ENCODE data around the gene SFXN3. TPM values are rescaled to one million over a fixed set of nuclear protein-coding genes. Genes with fewer than 3 reads are reported as not detected.
A peak's percentile ranks its signal among the peaks of the same experiment; 100 is the strongest.

Gene SFXN3
- total and polyA plus RNA-seq, 5 donors: 18.0 to 28.1 (median 23.6) TPM

- H3K27ac ChIP-seq (ENCODE audit: low read length): no peak overlapping the region
- H3K27me3 ChIP-seq (ENCODE audit: control insufficient read depth, insufficient read depth): no peaks in the 10 kb centered on the region
- H3K4me1 ChIP-seq (ENCODE audit: control insufficient read depth, insufficient read depth, low read length): no peaks in the 10 kb centered on the region
- H3K4me3 ChIP-seq (ENCODE audit: low read length): no peak overlapping the region
- ATAC-seq (peak in 1 of 2 donors; percentile 49), DNase-seq (no peak)
- no peaks in the 10 kb centered on the region for H3K9me3 ChIP-seq (ENCODE audit: control insufficient read depth, low read length)
- 70% methylated on average over 11 of the region's 11 CpGs for WGBS
- intact Hi-C loops (cut with DNase I): no loop called here
Measured at GRCh38 chr10:101089520-101090299, 58.7 kb downstream of the SFXN3 start.

GRCh38 chr10:101090597-101090996, 59.6 kb downstream of the SFXN3 start:
- H3K9me3 ChIP-seq (ENCODE audit: control insufficient read depth, low read length): no peaks in the 10 kb centered on the region
- no peak overlapping the region for H3K4me3 ChIP-seq (ENCODE audit: low read length)
- H3K4me1 ChIP-seq (ENCODE audit: control insufficient read depth, insufficient read depth, low read length): no peaks in the 10 kb centered on the region
- DNase-seq (no peak), ATAC-seq (no peak)
- no peaks in the 10 kb centered on the region for H3K27me3 ChIP-seq (ENCODE audit: control insufficient read depth, insufficient read depth)
- 92% methylated on average over 5 of the region's 5 CpGs for WGBS
- intact Hi-C loops (cut with DNase I): no loop called here
- H3K27ac ChIP-seq (ENCODE audit: low read length): no peak overlapping the region

Other genes with a start within 250 kb of the SFXN3 start
- 10 to 100 TPM; 15.8 to 22.6 (median 20.5) TPM for gene SLF2, start 118.3 kb upstream of the SFXN3 start, total RNA-seq
- 7.4 TPM for gene SLF2, start 118.3 kb upstream of the SFXN3 start, polyA plus RNA-seq
- 1 to 10 TPM; 3.1 to 3.8 (median 3.3) TPM for gene SEMA4G, start 61.7 kb upstream of the SFXN3 start, total RNA-seq
- gene SEMA4G, start 61.7 kb upstream of the SFXN3 start, polyA plus RNA-seq: 3.2 TPM
- gene MRPL43, start 43.7 kb upstream of the SFXN3 start, total RNA-seq: 10 to 100 TPM; 47.2 to 62.6 (median 60.6) TPM
- gene MRPL43, start 43.7 kb upstream of the SFXN3 start, polyA plus RNA-seq: 90.6 TPM
- 1 to 10 TPM; 4.3 to 7.5 (median 5.2) TPM for gene TWNK, start 43.7 kb upstream of the SFXN3 start, total RNA-seq
- gene TWNK, start 43.7 kb upstream of the SFXN3 start, polyA plus RNA-seq: 4.4 TPM
- gene LZTS2, start 31.4 kb upstream of the SFXN3 start, total RNA-seq: 10 to 100 TPM; 42.5 to 48.5 (median 47.5) TPM
- gene LZTS2, start 31.4 kb upstream of the SFXN3 start, polyA plus RNA-seq: 66.4 TPM
- under 1 TPM; 0.33 to 0.94 (median 0.83) TPM for gene PDZD7, start 105 bp upstream of the SFXN3 start, total RNA-seq
- gene PDZD7, start 105 bp upstream of the SFXN3 start, polyA plus RNA-seq: 0.41 TPM
- gene KAZALD1, start 30.8 kb downstream of the SFXN3 start, total RNA-seq: 10 to 100 TPM in 3 of 4 donors, 1 to 10 TPM in 1; 6.7 to 19.1 (median 12.7) TPM
- gene KAZALD1, start 30.8 kb downstream of the SFXN3 start, polyA plus RNA-seq: 15.3 TPM
- 1 to 10 TPM in 3 of 4 donors, under 1 TPM in 1; 0.09 to 1.2 (median 1.0) TPM for gene TLX1, start 100.1 kb downstream of the SFXN3 start, total RNA-seq
- 0.52 TPM for gene TLX1, start 100.1 kb downstream of the SFXN3 start, polyA plus RNA-seq
- gene LBX1, start 198.2 kb downstream of the SFXN3 start, total RNA-seq: not detected
- not detected for gene LBX1, start 198.2 kb downstream of the SFXN3 start, polyA plus RNA-seq

All from right cardiac atrium (tissue), 5 donors.